HepG2 (cell line): ENCODE data around the gene TSHZ2. TPM values are rescaled to one million over a fixed set of nuclear protein-coding genes. Genes with fewer than 3 reads are reported as not detected.

Source experiments
- ATAC-seq: fragments of 200-7000 bp; cut with Tn5 transposase; 3 replicates; pipeline ENCODE4 v1.9.1; 2020; ENCODE audit warnings: mild to moderate bottlenecking, moderate library complexity
- BruUV-seq: library from RNA; stranded (reverse); fragments of 400-500 nt; replicated peaks from 2 replicates; lab custom pipeline; 2021; lab: Mats Ljungman, UMichigan
- CTCF ChIA-PET: fragments of 300-600 bp; formaldehyde crosslinking; extraction: SDS; loops from one replicate; lab custom pipeline; 2021; ENCODE audit warnings: low total read pairs, inconsistent platforms, low intra/inter-chr PET ratio; lab: Yijun Ruan, JAX
- POLR2A ChIA-PET: fragments of 350-600 bp; sonication (Branson Sonifier 250); formaldehyde crosslinking; loops from one replicate; lab custom pipeline; 2020; ENCODE audit warnings: antibody characterized with exemption, inconsistent platforms; lab: Yijun Ruan, JAX
- DNase-seq: peaks from one replicate; pipeline ENCODE4 v3.0.0-alpha.2; 2015; ENCODE audit warnings: low spot score
- FAIRE-seq: peaks from 3 replicates; lab custom pipeline; 2011; peaks lifted over from hg19 to GRCh38; lab: Jason Lieb, UNC
- H2AFZ ChIP-seq: one replicate; pipeline ENCODE4 v1.6.1; 2011; ENCODE audit warnings: low read length, inconsistent platforms
- H3K27ac ChIP-seq: fragments of 300-600 bp; 3 replicates; pipeline ENCODE4 v1.8.0; 2011; ENCODE audit warnings: mixed run types, mild to moderate bottlenecking, mixed read lengths, low read length, inconsistent platforms; ENCODE audit not compliant: insufficient read depth; ENCODE audit errors: extremely low read length
- H3K27me3 ChIP-seq, 2 experiments: fragments of 200-600 bp in 1 of 2; 2 replicates in 1 of 2; 3 replicates in 1 of 2; pipeline versions ENCODE4 v1.6.0 to v1.8.0; 2011; ENCODE audit warnings: low read length in 2 of 2, mild to moderate bottlenecking in 2 of 2, moderate library complexity in 2 of 2, inconsistent platforms in 1 of 2; ENCODE audit not compliant: insufficient read depth in 2 of 2, control insufficient read depth in 1 of 2
- H3K36me3 ChIP-seq, 2 experiments: fragments of 200-600 bp in 1 of 2; replicated peaks in 1 of 2; 2 replicates in 1 of 2; 3 replicates in 1 of 2; pipeline versions ENCODE4 v1.5.1 to v1.8.0; 2011; ENCODE audit warnings: low read length in 2 of 2, inconsistent platforms in 1 of 2; ENCODE audit not compliant: insufficient read depth in 2 of 2, control insufficient read depth in 1 of 2
- H3K4me1 ChIP-seq: 2 replicates; pipeline ENCODE4 v1.5.1; 2012; ENCODE audit warnings: low read length, inconsistent platforms; ENCODE audit not compliant: insufficient read depth
- H3K4me2 ChIP-seq: 2 replicates; pipeline ENCODE4 v1.6.0; 2011; ENCODE audit warnings: low read depth, low read length, inconsistent platforms
- H3K4me3 ChIP-seq, 3 experiments: fragments of 200-600 bp in 1 of 3; sonication (generic), shearing (Covaris generic) in 1 of 3; replicated peaks in 1 of 3; 2 replicates each; pipeline ENCODE4 v1.5.1; 2011 to 2016; ENCODE audit warnings: low read length in 3 of 3, inconsistent platforms in 2 of 3, low read depth in 2 of 3, mild to moderate bottlenecking in 2 of 3, control low read depth in 1 of 3, mixed read lengths in 1 of 3; ENCODE audit not compliant: insufficient read depth in 1 of 3
- H3K79me2 ChIP-seq: one replicate; pipeline ENCODE4 v1.6.1; 2011; ENCODE audit warnings: low read length, inconsistent platforms; ENCODE audit not compliant: insufficient read depth
- H3K9ac ChIP-seq: 2 replicates; pipeline ENCODE4 v1.6.0; 2011; ENCODE audit warnings: mild to moderate bottlenecking, low read depth, low read length, inconsistent platforms; ENCODE audit not compliant: insufficient read depth
- H3K9me3 ChIP-seq: 2 replicates; pipeline ENCODE4 v1.5.1; 2012; ENCODE audit warnings: mild to moderate bottlenecking, low read length
- H4K20me1 ChIP-seq: 2 replicates; pipeline ENCODE4 v1.6.0; 2011; ENCODE audit warnings: inconsistent platforms, mild to moderate bottlenecking, low read length, moderate library complexity; ENCODE audit not compliant: insufficient read depth
- NONO ChIP-seq, 2 experiments: fragments of 450-650 bp in 1 of 2; sonication (generic) in 1 of 2; formaldehyde crosslinking in 1 of 2; IDR thresholded peaks in 1 of 2; conservative IDR thresholded peaks in 1 of 2; 2 replicates each; pipeline versions ENCODE4 v1.6.1 to v1.8.0; 2017 to 2022; ENCODE audit warnings: mild to moderate bottlenecking in 1 of 2, missing genetic modification reagents in 1 of 2, moderate library complexity in 1 of 2
- ZFP82 ChIP-seq: sonication (generic); formaldehyde crosslinking; IDR thresholded peaks from 2 replicates; pipeline ENCODE4 v1.5.1; 2020; ENCODE audit warnings: mild to moderate bottlenecking, missing genetic modification reagents, borderline replicate concordance
- ZNF367 ChIP-seq: sonication (generic); formaldehyde crosslinking; IDR thresholded peaks from 2 replicates; pipeline ENCODE4 v1.4.0; 2020; ENCODE audit warnings: missing genetic modification reagents, borderline replicate concordance
- WGBS: methylation state at CpG from one replicate; pipeline ENCODE4 v1.1.6; 2017; ENCODE audit warnings: low lambda C conversion rate; 5-methylcytosine and 5-hydroxymethylcytosine counted together
- in situ Hi-C: cut with HindIII; loops from 2 replicates; pipeline ENCODE4 v1.10.0; 2017; ENCODE audit warnings: low pct_unique_long_range_greater_than_20kb; ENCODE audit not compliant: extremely low pct_ligation_motif_present
- intact Hi-C: fragments of 100-400 bp; cut with micrococcal nuclease; formaldehyde crosslinking; loops from one replicate; pipeline ENCODE4 v1.10.0; 2022; ENCODE audit not compliant: unreplicated experiment
- polyA plus RNA-seq, 8 experiments: library from polyadenylated mRNA; depleted of rRNA in 3 of 8; stranded (reverse) in 7 of 8; unstranded in 1 of 8; fragments of >200 nt; fragmentation: Illumina TruSeq in 4 of 8; extraction: Trizol in 4 of 8; gene quantifications; 2 replicates each; pipeline versions ENCODE4 v1.2.1 to v1.2.3, GENCODE V29; 2011 to 2016; ENCODE audit warnings: low read depth in 4 of 8, missing spikeins in 1 of 8, mixed read lengths in 1 of 8; ENCODE audit not compliant: insufficient read depth in 1 of 8
- total RNA-seq, 5 experiments: library from RNA; depleted of rRNA; stranded (reverse); fragments of >200 nt; fragmentation: Illumina TruSeq; extraction: Trizol; gene quantifications; 2 replicates each; pipeline ENCODE4 v1.2.3, GENCODE V29; 2016; ENCODE audit warnings: low read depth in 1 of 5
- TF ChIP-seq, protein P1 (sequence below): sonication (generic); formaldehyde crosslinking; IDR thresholded peaks from 2 replicates; pipeline ENCODE4 v1.9.0; 2021; ENCODE audit warnings: mild to moderate bottlenecking, missing genetic modification reagents

Gene TSHZ2
- total and polyA plus RNA-seq, 2 of the 13 experiments (the other 11 are each of a cell fraction or from before 2014, with no cell fraction given), result 0.01 TPM; not detected in 1

DNA sequence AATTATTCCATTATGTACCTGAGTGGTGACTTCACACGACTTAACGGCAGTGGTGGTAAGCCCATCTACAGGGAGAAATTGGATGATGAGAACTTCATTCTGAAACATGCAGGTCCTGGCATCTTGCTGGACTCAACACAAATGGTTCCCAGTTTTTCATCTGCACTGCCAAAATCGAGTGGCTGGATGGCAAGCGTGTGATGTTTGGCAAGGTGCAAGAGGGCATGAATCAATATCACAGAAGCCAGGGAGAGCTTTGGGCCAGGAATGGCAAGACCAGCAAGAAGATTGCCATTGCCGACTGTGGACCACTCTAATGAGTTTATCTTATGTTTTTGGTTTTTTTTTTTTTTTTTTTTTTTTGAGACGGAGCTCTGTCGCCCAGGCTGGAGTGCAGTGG lies 449.2 kb downstream of the TSHZ2 start (continued):
- TF ChIP-seq, protein P1, sequence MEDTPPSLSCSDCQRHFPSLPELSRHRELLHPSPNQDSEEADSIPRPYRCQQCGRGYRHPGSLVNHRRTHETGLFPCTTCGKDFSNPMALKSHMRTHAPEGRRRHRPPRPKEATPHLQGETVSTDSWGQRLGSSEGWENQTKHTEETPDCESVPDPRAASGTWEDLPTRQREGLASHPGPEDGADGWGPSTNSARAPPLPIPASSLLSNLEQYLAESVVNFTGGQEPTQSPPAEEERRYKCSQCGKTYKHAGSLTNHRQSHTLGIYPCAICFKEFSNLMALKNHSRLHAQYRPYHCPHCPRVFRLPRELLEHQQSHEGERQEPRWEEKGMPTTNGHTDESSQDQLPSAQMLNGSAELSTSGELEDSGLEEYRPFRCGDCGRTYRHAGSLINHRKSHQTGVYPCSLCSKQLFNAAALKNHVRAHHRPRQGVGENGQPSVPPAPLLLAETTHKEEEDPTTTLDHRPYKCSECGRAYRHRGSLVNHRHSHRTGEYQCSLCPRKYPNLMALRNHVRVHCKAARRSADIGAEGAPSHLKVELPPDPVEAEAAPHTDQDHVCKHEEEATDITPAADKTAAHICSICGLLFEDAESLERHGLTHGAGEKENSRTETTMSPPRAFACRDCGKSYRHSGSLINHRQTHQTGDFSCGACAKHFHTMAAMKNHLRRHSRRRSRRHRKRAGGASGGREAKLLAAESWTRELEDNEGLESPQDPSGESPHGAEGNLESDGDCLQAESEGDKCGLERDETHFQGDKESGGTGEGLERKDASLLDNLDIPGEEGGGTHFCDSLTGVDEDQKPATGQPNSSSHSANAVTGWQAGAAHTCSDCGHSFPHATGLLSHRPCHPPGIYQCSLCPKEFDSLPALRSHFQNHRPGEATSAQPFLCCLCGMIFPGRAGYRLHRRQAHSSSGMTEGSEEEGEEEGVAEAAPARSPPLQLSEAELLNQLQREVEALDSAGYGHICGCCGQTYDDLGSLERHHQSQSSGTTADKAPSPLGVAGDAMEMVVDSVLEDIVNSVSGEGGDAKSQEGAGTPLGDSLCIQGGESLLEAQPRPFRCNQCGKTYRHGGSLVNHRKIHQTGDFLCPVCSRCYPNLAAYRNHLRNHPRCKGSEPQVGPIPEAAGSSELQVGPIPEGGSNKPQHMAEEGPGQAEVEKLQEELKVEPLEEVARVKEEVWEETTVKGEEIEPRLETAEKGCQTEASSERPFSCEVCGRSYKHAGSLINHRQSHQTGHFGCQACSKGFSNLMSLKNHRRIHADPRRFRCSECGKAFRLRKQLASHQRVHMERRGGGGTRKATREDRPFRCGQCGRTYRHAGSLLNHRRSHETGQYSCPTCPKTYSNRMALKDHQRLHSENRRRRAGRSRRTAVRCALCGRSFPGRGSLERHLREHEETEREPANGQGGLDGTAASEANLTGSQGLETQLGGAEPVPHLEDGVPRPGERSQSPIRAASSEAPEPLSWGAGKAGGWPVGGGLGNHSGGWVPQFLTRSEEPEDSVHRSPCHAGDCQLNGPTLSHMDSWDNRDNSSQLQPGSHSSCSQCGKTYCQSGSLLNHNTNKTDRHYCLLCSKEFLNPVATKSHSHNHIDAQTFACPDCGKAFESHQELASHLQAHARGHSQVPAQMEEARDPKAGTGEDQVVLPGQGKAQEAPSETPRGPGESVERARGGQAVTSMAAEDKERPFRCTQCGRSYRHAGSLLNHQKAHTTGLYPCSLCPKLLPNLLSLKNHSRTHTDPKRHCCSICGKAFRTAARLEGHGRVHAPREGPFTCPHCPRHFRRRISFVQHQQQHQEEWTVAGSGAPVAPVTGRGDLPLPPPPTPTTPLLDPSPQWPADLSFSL (CRISPR knock-in tag), result no peak
- TF ChIP-seq ZFP82 (CRISPR knock-in tag) (no peak), NONO (IDR thresholded peaks at IDR 0.05) (no peak), NONO (CRISPR knock-in tag; conservative IDR thresholded peaks at IDR 0.05) (no peak)

- no peaks in the 10 kb centered on the region for H3K9me3 ChIP-seq
- no peak overlapping the region for H2AFZ ChIP-seq
- FAIRE-seq (no peak), ATAC-seq (no peak), DNase-seq (no peak)
- H3K4me3 ChIP-seq, result no peak overlapping the region
- ChIA-PET CTCF (no interaction called here), POLR2A (no interaction called here)
- WGBS, result 62% methylated on average over 7 of the region's 7 CpGs
- no peak overlapping the region for H3K27ac ChIP-seq
- in situ Hi-C loops, result no loop called here
- BruUV-seq, result no TSS peak
- no peaks in the 10 kb centered on the region for H3K36me3 ChIP-seq
- H4K20me1 ChIP-seq, result no peaks in the 10 kb centered on the region
- H3K79me2 ChIP-seq, result no peaks in the 10 kb centered on the region
- H3K4me1 ChIP-seq, result peaks cover 32% of the 10 kb centered on the region
- intact Hi-C loops, result no loop called here
- no peak overlapping the region for H3K4me2 ChIP-seq
- no peak for TF ChIP-seq ZNF367 (CRISPR knock-in tag)
- H3K27me3 ChIP-seq, result peaks cover 0 to 6% of the 10 kb centered on the region in 2 experiments; a peak in 1 of 5 replicates
- no peak overlapping the region for H3K9ac ChIP-seq
Observed at GRCh38 chr20:53422039-53422438, 449.9 kb downstream of the TSHZ2 start.
